CD4-positive, alpha-beta T cell treated with Interleukin-1 beta for 1 hour (primary cell): Measurements from ENCODE around the gene TRAPPC8.
A peak's percentile ranks its signal among the peaks of the same experiment; 100 is the strongest.

Experiments used
- DNase-seq, 2 donors: peaks; one replicate each; pipeline ENCODE4 v3.0.0-alpha.2; 2020 to 2022

Gene TRAPPC8

DNA sequence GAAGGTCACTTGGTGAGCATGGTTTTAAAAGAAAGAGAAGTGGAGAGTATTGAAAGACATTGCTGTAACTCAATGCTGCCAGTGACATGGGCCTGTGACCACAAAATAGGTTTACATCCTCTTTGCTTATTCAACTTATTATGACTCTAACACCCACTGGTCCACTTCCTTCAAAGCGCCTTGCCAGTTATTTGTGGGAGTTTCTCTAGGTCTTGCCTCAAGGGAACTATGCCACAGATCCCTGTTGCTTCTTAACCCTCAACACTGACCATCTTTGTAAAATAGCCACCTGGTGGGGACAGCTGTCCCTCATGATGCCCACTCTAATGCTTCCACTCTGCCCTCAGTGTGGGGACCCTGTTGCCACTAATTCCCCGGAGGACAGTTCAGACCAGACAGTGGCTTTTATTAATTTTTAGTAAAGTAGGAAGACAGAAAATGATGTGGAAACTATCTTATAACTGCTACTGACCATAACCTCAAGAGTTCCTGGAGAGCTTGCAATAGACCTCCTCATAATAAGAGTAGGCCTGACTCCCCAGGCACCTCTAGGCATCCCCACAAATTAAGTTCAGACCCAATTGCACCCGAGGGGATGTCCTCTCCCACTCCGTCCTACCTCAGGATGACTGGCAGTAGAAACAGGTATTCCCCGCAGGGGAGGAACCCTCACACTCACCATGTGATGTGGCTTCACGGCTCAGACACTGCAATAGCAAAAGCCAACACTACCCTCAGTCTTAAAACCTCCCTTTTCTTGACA, 150.9 kb downstream of the TRAPPC8 start:
- peak in 1 of 2 donors; percentile 19 for DNase-seq

DNA sequence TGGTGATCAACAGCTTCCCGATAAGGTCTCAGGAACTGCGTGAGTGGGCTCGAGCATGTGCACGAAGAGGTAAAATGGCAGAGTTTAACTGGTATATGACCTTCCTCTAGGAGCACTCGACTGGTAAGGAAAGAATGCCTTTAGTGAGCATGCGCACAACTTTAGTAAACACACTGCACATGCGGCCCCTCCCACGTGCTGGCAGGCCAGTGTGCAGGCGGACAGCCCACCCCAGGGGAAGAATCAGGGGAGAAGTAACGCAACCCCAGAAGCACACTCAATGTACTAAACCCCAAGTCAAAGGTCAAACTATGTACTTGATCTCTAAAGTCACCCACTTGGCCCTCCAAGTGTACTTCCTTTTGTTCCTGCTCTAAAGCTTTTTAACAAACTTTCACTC, 153.5 kb downstream of the TRAPPC8 start:
- DNase-seq: no peak

DNA sequence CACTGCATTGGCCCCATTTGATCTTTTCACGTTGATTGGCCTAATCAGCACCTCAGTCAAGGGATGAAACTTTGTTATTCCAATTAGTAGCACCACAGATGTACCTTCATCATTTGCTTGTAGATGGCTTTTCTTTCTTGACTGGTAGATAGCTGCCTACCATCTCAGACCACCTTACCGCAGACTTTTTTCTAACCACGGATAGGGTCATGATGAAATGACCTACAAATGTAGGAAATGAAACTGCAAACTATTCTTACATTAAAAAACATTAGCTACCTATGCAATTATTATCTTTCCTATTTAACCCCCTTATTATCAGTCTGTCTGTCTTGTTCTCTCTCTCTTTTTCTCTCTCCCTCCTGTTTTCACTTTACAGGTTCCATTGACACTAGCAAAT, 159.9 kb downstream of the TRAPPC8 start:
- DNase-seq: no peak
